ENCODE results near the gene DNAL1.
A peak's percentile ranks its signal among the peaks of the same experiment; 100 is the strongest.

The DNAL1 gene

DNA sequence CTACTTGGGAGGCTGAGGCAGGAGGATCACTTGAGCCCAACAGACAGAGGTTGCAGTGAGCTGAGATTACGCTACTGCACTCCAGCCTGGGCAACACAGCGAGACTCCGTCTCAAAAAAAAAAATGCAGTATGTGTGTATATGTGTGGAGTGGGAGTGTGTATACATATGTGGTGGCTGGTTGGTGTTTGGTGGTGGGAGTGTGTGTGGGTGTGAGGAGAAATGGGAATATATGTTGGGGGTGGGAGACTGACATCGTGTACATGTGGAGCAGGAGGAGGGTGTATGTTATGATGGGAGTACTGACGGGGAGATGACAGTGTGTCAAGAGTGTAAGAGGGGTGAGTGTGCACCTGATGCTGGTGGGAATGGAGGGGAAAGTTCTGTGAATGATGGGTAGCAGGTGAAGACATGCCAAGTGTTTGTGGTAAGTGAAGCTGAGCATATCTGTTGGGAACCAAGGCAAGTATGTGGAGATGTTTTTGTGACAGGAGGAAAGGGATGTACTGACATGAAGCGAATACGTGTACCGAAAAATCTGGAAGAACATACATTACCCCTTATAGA, 65.2 kb downstream of the DNAL1 start:
- ATAC-seq: no peak

DNA sequence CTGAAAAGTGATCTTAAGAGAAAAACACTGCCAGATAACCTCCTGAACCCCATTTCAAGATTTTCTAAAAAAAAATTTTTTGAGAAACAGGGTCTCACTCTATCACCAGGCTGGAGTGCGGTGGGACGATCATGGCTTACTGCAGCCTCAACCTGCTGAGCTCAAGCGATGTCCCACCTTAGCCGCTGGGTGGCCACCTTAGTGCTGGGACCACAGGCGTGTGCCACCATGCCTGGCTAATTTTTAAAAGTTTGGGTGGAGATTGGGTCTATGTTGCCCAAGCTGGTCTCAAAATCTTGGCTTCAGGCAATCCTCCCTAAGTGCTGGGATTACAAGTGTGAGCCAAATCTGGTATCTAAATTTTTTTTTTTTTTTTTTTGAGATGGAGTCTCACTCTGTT, 66.0 kb downstream of the DNAL1 start:
- no peak for ATAC-seq

DNA sequence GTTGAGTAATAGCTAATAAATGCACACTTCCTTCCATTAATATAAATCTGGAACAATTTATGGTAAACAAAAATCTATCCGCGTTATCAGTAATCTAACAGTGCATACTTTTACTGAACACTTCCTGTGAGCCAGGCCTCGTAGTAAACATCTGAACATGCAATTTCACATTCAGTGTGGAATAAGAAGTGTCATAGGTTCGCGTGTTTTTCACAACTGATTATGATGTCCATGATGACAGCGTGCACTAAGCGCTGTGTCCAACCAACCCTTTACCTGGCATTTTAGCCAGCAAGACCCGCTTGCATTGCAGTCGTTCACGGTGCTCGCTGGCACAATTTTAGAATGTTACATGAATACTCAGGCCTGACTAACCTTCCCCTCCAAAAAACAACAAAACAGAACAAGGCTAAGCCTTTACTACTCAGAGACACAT, 67.3 kb downstream of the DNAL1 start:
- peak; percentile 14 to 30 for ATAC-seq

DNA sequence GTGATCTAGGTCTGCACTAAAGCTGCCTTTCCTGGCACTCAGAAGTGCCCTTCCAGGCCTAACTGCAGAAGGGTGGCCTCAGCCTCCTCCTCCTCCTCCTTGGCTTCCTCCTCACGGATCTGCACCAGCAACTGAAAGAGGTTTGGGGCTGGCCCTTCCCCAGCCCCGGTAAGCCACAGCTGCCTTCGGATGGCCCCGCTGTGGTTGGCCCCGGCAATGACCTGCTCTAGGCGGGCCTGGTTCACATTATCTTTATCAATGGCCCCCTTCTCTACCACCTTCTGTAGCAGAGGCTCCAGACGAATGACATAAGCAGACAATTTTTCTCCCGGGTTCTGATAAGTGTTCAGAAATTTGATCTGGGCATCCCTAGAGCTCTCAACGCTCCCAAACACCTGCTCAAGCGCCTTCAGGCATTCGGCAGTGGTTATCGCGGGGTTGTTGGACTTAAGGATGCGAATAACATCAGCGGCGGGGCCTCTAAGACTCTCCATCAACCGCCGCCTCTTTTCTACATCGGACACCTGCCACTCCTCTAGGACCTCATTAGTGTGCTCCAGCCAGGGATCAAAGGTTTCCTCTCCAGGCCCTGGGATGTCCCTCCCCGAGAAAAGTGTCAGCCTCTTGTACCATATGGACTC, 67.9 kb downstream of the DNAL1 start:
- peak; percentile 21 to 24 for ATAC-seq

DNA sequence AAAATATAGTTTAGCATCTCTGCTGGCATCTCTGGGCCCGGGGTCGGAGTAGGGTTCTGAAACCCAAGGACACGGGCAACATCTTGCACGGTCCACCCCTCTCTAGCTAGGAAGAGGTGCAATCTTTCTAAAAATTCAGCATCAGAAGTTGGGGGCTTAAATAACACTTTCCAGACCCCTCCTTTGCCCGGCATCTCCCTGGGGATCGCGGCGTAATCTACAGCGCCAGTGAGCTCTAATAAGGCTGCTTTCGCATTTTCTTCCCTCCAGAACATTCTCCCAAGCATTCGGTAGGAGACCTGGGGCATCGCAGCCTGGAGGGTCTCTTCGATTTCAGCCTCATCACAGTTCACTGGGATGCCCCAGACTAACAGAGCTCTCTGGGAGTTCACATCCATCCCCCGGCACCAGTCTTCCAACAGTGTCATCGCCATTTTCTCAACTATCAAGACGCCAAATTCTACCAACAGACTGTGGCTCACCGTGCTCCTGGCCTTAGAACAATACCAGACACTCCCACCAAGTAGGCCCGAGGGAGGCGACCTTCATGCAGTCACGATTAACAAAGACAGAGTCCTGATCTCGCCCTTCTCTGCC, 68.5 kb downstream of the DNAL1 start:
- ATAC-seq: no peak

DNA sequence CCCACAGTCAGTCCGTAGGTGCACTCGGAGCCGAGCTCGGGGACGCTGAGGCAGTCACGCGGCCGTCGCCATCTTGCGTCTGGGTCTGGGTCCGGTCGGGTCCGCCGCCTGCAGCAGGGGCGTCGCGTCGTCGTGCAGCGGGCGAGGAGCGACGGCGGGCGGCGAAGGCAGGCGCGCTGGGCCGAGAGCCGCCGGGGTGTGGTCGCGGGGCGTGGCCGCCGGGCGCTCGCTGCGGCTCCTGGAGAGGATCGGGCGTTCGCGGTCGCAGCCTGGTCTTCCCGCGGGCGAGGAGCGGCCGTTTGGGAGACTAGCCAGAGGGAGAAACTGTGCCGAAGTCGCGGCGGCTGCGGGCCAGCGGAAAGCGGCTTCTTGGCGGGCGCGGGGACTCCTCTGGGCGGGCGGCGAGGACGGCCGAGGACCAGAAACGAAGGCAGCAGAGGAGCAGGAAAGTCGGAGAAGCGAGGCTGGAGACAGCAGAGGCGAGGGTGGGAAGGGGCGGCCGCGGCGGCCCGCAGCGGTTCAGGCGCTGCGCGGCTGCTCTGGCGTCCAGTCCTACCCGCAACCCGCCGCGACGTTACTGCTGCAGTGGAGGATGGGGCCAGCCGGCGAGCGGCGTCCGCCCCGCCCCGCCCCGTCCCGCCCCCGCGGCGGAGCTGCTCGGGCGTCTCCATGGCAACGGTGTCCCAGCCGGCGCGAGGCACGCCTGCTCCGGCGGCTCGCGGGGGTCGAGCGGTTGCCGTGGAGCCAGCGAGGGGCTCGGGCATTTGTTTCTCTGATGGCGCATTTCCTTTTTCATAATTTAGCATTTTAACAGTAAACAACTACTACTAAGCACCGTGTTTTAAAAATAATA, 69.2 kb downstream of the DNAL1 start, which contains the start of gene PNMA1:
PNMA1 (minus strand) TSS at position 582 of the 853 bp plus-strand sequence. CDS start 745 bp downstream, outside the sequence.
- peak; percentile 75 to 78 for ATAC-seq

DNA sequence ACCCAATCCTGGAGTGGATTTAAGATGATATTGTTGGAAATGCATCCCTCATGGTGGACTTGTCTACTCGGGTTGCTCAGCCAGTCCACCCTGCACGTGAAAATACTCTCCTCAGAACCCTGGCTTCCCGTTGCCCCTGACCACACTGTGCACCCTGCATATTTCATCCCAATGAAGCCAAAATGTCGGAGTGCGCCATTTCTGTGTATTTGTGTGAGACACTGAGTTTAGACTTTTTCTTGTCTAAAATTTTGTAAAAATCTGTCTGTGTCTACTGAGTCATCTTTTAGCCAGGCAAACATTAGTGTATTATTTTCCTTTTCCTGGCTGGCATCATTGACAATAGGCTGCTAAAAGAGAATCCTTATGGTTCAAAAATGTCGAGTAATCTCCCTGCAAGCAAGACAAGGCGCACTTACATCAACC, 69.9 kb downstream of the DNAL1 start:
- ATAC-seq: no peak

DNA sequence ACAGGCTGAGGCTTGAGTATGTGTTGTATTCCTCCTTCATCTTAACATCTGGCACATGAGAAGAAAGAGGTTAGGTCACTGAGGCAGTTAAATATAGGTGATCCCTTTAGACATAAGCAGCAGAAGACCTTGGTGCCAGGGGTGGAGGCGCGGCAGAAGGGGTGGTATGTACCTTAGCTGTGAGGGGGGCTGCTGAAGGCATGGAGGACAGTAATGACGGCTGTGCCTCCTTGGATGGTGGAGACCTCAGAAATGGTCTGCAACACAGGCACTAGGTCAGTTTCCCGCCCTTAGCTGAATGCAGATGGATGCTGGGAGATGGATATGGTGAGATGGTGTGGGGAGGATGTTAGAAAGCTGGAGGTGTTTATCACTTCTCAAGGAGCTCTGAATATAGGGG, 70.9 kb downstream of the DNAL1 start:
- ATAC-seq: no peak

DNA sequence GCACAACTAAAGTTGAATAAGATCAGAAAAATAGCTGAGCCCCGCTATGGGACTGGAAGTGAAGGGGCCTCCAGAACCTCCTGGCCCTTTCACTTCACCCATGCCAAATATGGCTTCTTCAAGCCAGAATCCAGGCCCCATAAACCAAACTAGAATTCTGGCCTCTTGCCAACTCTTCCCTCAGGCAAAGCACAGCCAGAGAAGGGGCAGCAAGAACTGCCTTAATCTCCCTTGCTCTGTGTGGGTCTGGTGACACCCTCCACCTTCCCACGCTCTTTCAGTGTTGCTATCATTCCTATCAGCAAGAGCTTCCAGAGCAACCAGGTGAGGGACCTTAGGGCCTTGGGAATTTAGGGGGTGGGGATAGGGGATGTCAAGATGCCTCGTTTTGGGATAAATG, 72.5 kb downstream of the DNAL1 start:
- no peak for ATAC-seq

DNA sequence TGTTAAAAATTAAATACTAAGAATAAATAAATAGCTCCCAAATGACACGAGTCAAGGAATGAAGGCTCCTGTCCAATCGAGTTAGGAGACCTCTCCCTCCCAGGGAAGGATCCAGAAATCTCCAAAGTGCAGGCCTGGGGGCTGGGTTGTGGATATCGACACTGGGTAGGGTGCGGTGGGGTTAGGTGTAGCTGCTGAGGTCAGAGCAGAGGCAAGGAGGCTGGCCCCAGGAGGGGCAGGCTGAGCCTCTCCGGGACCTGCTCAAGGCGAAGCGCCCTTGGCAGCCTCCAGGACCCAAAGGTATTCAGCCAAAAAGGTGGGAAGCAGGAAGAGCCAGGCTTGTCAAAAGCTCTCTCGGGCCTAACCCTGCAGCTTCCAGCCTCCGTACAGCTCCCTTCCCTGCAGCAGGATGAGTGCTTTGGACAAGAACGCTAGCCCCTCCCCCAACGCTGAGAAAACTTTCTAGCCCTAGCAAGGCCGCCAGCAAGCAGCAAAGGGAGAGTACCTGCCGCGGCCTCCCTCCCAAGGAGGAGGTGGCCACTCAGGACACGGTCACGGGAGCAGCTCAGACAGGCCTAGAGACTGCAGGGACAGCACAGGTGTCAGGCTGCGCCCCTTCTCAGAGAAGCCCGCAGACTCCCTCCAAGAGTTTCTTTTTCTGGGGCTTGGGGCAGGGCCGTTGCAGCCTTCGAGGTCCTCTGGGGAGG, 73.1 kb downstream of the DNAL1 start:
- ATAC-seq: no peak

DNA sequence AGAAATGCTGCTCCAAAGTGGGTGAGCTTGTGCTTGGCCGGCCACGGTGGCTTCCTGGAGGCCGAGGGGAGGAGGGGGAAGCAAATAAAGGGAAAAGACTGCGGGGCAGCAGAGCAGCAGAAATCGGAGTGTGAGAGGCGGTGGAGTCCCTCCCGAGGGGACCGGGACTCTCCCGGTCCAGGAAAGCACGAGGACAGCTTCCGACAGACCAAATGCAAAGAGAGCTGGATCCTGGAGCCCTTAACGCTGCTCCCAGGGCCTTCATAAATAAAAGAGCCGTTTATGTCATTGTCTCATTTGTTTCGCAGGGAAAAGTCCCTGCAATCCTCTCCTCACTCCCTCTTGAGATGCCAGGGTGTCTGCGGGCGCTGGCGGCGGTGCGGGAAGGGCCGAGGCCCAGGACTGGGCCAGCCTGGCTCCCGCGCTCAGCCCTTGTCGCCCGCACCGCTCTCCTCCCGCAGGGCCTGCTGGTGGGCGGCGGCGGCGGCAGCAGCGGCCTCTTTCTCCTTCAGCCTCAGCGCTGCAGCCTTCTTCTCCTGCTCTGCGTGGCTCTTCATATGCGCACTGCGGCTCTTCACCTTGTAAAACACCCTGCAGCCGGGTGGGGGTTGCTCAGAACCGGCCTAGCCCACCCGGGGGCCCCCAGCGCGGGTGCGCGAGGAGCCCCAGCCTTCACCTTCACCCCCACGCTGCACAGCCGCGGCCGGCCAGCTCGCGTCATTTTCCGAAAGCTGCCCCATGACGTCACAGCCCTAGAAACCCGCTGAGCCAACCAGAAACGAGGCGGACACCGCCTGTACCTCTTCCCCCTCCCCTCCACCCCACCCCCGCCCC, 73.8 kb downstream of the DNAL1 start:
- ATAC-seq: no peak

DNA sequence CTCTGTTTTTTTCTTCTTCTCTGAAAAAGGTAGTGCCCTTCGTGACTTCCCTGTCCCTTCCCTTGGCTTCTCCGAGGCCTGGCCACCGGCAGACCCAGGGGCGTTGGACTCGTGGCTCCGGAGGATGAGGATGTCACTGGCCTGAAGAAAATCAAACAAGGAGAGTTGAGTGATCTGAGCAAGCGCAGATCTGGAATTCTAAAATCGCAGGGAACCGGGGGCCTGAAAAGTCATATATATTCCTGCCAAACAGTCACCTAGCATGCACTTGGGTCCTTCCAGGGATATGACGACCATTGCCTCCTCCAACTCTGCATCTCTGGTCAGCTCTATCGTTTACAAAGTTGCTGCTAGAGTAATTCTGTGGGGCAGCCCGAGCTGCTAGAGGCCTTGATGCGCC, 74.6 kb downstream of the DNAL1 start:
- no peak for ATAC-seq

DNA sequence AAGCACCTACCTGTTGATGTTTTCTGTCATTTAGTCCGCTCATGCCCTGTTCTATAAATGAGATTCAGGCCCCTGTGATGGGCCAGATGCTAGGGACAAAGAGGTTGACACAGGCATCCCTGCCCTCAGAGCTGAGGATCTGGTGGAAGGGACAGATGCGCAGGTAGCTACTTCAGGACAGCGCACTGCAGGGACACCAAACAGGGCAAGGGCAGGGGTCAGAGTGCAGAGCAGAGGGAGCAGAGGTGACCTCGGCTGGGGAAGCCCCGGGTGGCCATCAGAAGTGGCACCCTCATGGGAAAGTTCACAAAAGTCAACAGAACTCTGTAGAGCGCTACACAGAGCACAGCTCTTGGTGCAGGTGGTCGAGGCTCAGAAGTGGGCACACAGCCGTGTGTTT, 75.0 kb downstream of the DNAL1 start:
- no peak for ATAC-seq

DNA sequence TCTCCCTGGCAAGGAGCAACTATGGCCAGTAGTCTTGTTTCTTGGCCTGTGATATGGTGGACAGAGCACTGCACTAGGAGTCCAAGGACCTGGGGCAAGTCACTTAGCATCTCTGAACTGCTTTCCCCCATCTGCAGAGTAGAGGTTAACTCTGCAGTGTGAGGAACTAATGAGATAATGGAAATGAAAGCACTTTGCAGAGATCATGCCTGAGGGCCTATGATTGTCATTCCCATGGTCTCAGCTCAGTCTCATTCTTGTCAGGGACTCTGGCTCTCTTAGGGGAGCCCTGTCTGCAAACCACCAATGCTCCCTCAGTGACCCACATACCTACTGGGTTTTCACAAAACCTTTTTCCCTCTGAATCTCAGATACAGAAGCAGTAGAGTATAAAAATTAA, 75.8 kb downstream of the DNAL1 start:
- no peak for ATAC-seq

DNA sequence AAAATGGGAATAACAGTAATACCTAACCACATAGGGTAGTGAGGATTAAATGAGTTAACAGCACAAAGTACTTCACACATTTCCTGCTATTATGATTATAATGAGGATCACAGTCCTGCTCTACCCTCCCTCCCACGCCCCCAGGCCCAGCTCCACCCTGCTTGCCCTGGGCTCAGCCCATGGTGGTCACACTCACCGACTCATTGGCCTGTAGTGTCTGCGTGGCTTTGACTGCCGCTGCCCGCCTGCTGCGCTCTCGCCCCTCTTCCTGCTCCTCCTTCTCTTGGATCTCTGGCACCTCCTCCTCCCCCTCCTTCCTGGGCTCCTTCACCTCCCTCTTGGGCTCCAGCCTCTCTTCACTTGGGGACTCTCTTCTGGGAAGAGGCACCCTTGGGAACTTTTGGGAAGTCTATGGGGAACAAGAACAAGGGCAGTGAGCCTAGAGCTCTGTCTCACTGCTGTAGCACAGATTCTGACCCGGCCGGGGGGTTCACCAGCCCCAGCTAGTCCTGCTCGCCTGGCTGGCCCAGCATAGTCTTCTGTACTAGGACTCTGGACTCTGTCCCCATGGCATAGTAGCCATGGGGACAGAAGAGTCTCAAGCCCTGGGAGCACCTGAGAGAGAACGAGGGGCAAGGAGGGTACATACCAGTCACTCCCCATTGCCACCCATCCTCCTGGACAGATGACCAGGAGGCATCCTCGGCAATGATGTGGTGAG, 76.5 kb downstream of the DNAL1 start:
- ATAC-seq: no peak

DNA sequence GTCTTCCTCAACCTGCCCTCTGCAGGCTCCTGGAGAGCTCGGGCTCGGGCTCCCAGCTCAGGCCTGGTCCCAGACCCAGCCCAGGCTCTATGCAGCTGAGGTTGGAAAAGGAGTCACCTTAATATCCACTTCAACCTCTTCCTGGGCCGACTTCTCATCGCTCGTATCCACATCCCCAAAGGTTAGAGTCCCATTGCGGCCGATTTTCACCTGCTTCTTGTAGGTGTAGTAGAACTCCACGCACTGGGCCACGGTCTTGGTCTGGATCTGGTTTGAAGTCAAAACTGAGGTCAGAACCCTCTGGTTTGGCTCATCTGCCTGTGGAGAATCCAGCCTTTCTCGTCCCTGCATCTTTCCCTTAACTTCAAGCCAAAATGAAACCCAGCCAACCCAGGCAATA, 77.8 kb downstream of the DNAL1 start:
- ATAC-seq: no peak

DNA sequence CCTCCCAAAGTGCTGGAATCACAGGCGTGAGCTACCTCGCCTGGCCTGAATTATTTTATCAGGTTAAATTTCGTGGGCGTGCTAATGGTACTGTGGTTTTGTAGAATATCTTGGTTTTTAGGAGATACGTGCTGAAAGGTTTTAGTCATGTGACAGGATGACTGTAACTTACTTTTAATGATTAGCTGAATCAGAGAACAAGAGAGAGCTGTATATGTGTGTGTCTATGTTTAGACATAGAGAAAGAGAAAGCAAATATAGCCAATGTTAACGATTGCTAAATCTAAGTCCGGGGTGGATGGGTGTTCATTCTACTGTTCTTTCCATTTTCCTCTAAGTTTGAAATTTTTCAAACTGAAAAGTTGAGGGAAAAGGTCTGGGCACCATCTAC, 78.6 kb downstream of the DNAL1 start:
- peak; percentile 83 for ATAC-seq

DNA sequence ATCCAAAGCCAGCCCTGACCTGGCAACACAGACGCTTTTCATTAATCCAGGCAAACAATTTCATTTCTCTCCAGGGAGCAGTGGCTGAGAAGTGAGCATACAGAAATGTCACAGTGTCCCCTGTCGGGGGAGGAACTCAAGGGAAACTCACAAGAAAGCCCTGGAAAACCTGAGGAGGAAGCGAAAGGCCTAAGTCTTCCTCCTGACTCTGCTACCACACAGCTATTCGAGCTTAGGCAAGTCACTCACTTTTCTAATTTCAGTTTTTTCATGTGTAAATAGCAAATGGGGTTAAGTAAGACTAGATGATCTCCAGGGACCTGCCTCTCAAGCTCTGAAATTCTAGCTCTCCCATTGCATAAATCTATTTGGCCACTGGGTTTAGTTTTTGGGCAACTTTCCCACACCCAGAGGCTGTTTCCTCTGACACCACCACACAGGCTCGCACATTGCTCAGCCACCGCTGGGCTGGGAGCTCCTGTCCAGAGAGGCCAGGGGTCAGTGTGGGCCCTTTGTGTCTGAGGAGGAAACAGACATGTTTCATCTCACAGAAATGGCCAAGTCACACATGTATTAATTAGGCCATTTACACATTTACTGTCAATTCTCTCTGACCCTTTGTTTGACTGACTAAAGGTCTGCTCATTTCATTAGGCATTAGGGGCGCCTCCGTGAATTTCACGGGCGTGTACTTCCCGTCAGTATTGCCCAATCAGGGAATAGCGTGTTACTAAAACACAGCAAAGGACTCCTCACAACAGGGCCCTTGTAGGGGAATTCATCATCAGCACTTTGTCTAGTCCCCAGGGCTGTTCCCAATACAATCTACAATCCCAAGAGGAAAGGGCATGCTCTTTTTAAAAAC, 79.2 kb downstream of the DNAL1 start:
- no peak for ATAC-seq

DNA sequence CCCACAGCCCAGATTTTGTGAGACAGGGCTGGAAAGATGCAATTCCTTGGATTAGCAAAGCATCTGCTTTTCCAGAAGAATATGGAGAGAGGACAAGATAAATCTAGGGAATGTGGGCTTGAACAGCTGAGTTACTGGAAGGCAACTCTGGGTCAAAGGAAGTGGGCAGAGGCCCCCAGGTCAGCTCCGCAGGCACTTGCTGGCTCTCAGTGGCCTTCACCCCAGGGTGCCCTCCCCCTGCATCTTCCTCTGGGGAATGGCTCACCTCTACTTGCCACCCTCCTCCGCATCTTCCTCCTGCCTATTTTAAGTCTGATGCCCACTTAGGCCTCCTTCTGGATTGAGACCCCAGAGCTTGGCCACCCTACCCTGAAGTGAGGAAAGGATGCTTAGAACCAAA, 79.9 kb downstream of the DNAL1 start:
- no peak for ATAC-seq
